HEK293 (cell line): ENCODE data around the gene ZHX3.

Source experiments
- CTCF ChIA-PET: fragments of 350-600 bp; formaldehyde crosslinking; extraction: SDS; loops from one replicate; lab custom pipeline; 2021; ENCODE audit warnings: antibody characterized with exemption; lab: Yijun Ruan, JAX
- POLR2A ChIA-PET: fragments of 300-600 bp; formaldehyde crosslinking; extraction: SDS; loops from one replicate; lab custom pipeline; 2020; ENCODE audit warnings: antibody characterized with exemption, inconsistent platforms; lab: Yijun Ruan, JAX
- H3K27ac ChIP-seq: fragments of 200-500 bp; sonication (Bioruptor generic); 2 replicates; pipeline ENCODE4 v1.5.1; 2014; ENCODE audit warnings: low read depth, low read length, control low read depth, inconsistent platforms; ENCODE audit errors: extremely low read depth
- H3K36me3 ChIP-seq, 2 experiments: fragments of 200-500 bp in 1 of 2; sonication (Bioruptor generic) in 1 of 2; 1 replicate in 1 of 2; 2 replicates in 1 of 2; pipeline ENCODE4 v1.5.1; 2014 to 2017; ENCODE audit warnings: inconsistent platforms in 2 of 2, low read length in 2 of 2; ENCODE audit not compliant: control insufficient read depth in 2 of 2, insufficient read depth in 1 of 2
- H3K4me1 ChIP-seq: fragments of 200-500 bp; sonication (Bioruptor generic); 2 replicates; pipeline ENCODE4 v1.5.1; 2014; ENCODE audit warnings: mild to moderate bottlenecking, low read length, inconsistent platforms; ENCODE audit not compliant: control insufficient read depth, insufficient read depth
- H3K4me3 ChIP-seq: 2 replicates; pipeline ENCODE4 v1.5.1; 2011; ENCODE audit warnings: low read depth, mild to moderate bottlenecking, control low read depth, low read length, moderate library complexity
- H3K9me3 ChIP-seq: fragments of 200-500 bp; sonication (Bioruptor generic); 2 replicates; pipeline ENCODE4 v1.5.1; 2014; ENCODE audit warnings: low read depth, low read length, inconsistent platforms; ENCODE audit not compliant: control insufficient read depth, insufficient read depth
- EGR2 ChIP-seq: fragments of 450-650 bp; formaldehyde crosslinking; IDR thresholded peaks from 2 replicates; pipeline ENCODE4 v1.5.1; 2016; ENCODE audit warnings: low read depth, missing biosample characterization, missing genetic modification characterization
- HOXD13 ChIP-seq: sonication (generic); formaldehyde crosslinking; IDR thresholded peaks from 2 replicates; pipeline ENCODE4 v1.8.0; 2022; ENCODE audit warnings: missing genetic modification reagents, borderline replicate concordance
- PRDM1 ChIP-seq: fragments of 450-650 bp; formaldehyde crosslinking; IDR thresholded peaks from 2 replicates; pipeline ENCODE4; 2016; ENCODE audit warnings: missing biosample characterization, missing genetic modification characterization
- TCF7L2 ChIP-seq: IDR thresholded peaks from 2 replicates; pipeline ENCODE4 v1.6.1; 2011; ENCODE audit warnings: low read depth, mild to moderate bottlenecking, inconsistent platforms, low read length, moderate library complexity, borderline replicate concordance
- ZBTB1 ChIP-seq: fragments of 450-650 bp; formaldehyde crosslinking; IDR thresholded peaks from 2 replicates; pipeline ENCODE4 v1.5.1; 2016; ENCODE audit warnings: missing biosample characterization, missing genetic modification characterization
- ZBTB44 ChIP-seq: fragments of 450-650 bp; IDR thresholded peaks from 2 replicates; pipeline ENCODE4 v1.5.1; 2018; ENCODE audit warnings: missing biosample characterization, mild to moderate bottlenecking, missing genetic modification characterization
- ZBTB6 ChIP-seq: fragments of 450-650 bp; formaldehyde crosslinking; IDR thresholded peaks from 2 replicates; pipeline ENCODE4 v1.5.1; 2017; ENCODE audit warnings: missing biosample characterization, missing genetic modification characterization
- ZBTB7A ChIP-seq: fragments of 450-650 bp; formaldehyde crosslinking; IDR thresholded peaks from 2 replicates; pipeline ENCODE4 v1.5.1; 2016; ENCODE audit warnings: low read depth, missing biosample characterization, missing genetic modification characterization
- ZEB2 ChIP-seq: fragments of 450-650 bp; formaldehyde crosslinking; IDR thresholded peaks from 2 replicates; pipeline ENCODE4 v1.5.1; 2016; ENCODE audit warnings: missing biosample characterization, missing genetic modification characterization
- ZFHX2 ChIP-seq: fragments of 450-650 bp; formaldehyde crosslinking; conservative IDR thresholded peaks from 2 replicates; pipeline ENCODE4 v1.5.1; 2016; ENCODE audit warnings: missing biosample characterization, missing genetic modification characterization
- ZNF146 ChIP-seq: fragments of 450-650 bp; formaldehyde crosslinking; IDR thresholded peaks from 2 replicates; pipeline ENCODE4 v1.5.1; 2016; ENCODE audit warnings: missing biosample characterization, missing genetic modification characterization
- ZNF169 ChIP-seq: fragments of 450-650 bp; formaldehyde crosslinking; IDR thresholded peaks from 2 replicates; pipeline ENCODE4 v1.5.1; 2016; ENCODE audit warnings: missing biosample characterization, missing genetic modification characterization
- ZNF19 ChIP-seq: fragments of 450-650 bp; formaldehyde crosslinking; IDR thresholded peaks from 2 replicates; pipeline ENCODE4; 2016; ENCODE audit warnings: missing biosample characterization, missing genetic modification characterization, low read depth
- ZNF221 ChIP-seq: fragments of 450-650 bp; formaldehyde crosslinking; IDR thresholded peaks from 2 replicates; pipeline ENCODE4 v1.5.1; 2017; ENCODE audit warnings: missing biosample characterization, missing genetic modification characterization, borderline replicate concordance
- ZNF37A ChIP-seq: fragments of 450-650 bp; IDR thresholded peaks from 2 replicates; pipeline ENCODE4 v1.5.1; 2018; ENCODE audit warnings: missing biosample characterization, missing genetic modification characterization
- ZNF660 ChIP-seq: fragments of 450-650 bp; IDR thresholded peaks from 2 replicates; pipeline ENCODE4 v1.5.1; 2018; ENCODE audit warnings: missing biosample characterization, mild to moderate bottlenecking, missing genetic modification characterization
- ZNF768 ChIP-seq: fragments of 450-650 bp; formaldehyde crosslinking; IDR thresholded peaks from 2 replicates; pipeline ENCODE4 v1.5.1; 2018; ENCODE audit warnings: missing biosample characterization, mild to moderate bottlenecking, missing genetic modification characterization
- ZNF792 ChIP-seq: fragments of 450-650 bp; formaldehyde crosslinking; IDR thresholded peaks from 2 replicates; pipeline ENCODE4 v1.5.1; 2016; ENCODE audit warnings: missing biosample characterization, missing genetic modification characterization
- ZSCAN23 ChIP-seq: fragments of 450-650 bp; formaldehyde crosslinking; IDR thresholded peaks from 2 replicates; pipeline ENCODE4 v1.5.1; 2016; ENCODE audit warnings: missing biosample characterization, missing genetic modification characterization

Gene ZHX3

GRCh38 chr20:41140226-41141133 is 177.1 kb downstream of the ZHX3 start (continued):
- TF ChIP-seq ZBTB6 (tag by site-specific recombination) (no peak), ZNF768 (tag by site-specific recombination) (no peak), ZNF169 (tag by site-specific recombination) (no peak), ZNF792 (tag by site-specific recombination) (no peak), ZBTB7A (tag by site-specific recombination) (no peak), HOXD13 (CRISPR knock-in tag) (no peak), ZSCAN23 (tag by site-specific recombination) (no peak), PRDM1 (no peak), TCF7L2 (no peak), ZBTB1 (no peak), ZBTB44 (no peak), ZNF221 (tag by site-specific recombination) (no peak), ZNF19 (tag by site-specific recombination) (no peak), ZNF660 (tag by site-specific recombination) (no peak), ZEB2 (tag by site-specific recombination) (no peak)

- TF ChIP-seq EGR2 (tag by site-specific recombination), result peak; percentile 82
- TF ChIP-seq ZNF37A (tag by site-specific recombination), result no peak
- TF ChIP-seq ZNF146, result no peak
- peak; percentile 84 for TF ChIP-seq ZFHX2 (tag by site-specific recombination)
- TF ChIP-seq, all 188 proteins: peak for 2
- peaks cover 0 to 46% of the 10 kb centered on the region in 2 experiments; a peak in 1 of 3 replicates for H3K36me3 ChIP-seq
- no peaks in the 10 kb centered on the region for H3K4me1 ChIP-seq
- POLR2A ChIA-PET, result interaction anchor here (2.1 kb wide), 1 partner anchor 14 kb away, joined by 5 read pairs; no protein-coding TSS in a partner anchor
- no peak overlapping the region; the same call in 1 of the 2 replicates for H3K4me3 ChIP-seq
- H3K27ac ChIP-seq, result no peak overlapping the region
- no peaks in the 10 kb centered on the region for H3K9me3 ChIP-seq
- CTCF ChIA-PET, result no interaction called here
Measured at GRCh38 chr20:41139227-41140093, 178.1 kb downstream of the ZHX3 start.
